Measurements from ENCODE around the gene AGXT2. TPM values are rescaled to one million over a fixed set of nuclear protein-coding genes. Genes with fewer than 3 reads are reported as not detected.

AGXT2 gene
- total RNA-seq, 1 experiment from 2014 or later, result not detected

- Histone ChIP-seq H3T11ph (ENCODE audit: low read length) (no peak overlapping the region), H3K27me3 (ENCODE audit: insufficient read depth, low read length) (no peaks in the 10 kb centered on the region), H2BK120ac (ENCODE audit: low read depth, low read length, poor library complexity, severe bottlenecking) (no peak overlapping the region), H3K18ac (ENCODE audit: insufficient read length, low read depth, low read length) (no peak overlapping the region), H4K5ac (ENCODE audit: insufficient read length, low read depth, low read length) (no peak overlapping the region), H3K27ac (ENCODE audit: insufficient read length, low read depth, low read length) (no peak overlapping the region), H3K9me3 (ENCODE audit: control insufficient read depth, low read depth, low read length) (no peaks in the 10 kb centered on the region), H2AK5ac (ENCODE audit: insufficient read length, low read length) (no peak overlapping the region), H3K56ac (ENCODE audit: insufficient read length, low read depth, low read length) (no peak overlapping the region), H3K4ac (ENCODE audit: low read depth, low read length) (no peak overlapping the region), H2BK12ac (ENCODE audit: insufficient read length, low read depth, low read length) (no peak overlapping the region), H2AFZ (ENCODE audit: low read length) (no peak overlapping the region), H3K79me1 (ENCODE audit: insufficient read depth, low read depth, low read length, poor library complexity, severe bottlenecking) (no peaks in the 10 kb centered on the region), H3K14ac (ENCODE audit: insufficient read depth, low read length) (no peak overlapping the region), H4K20me1 (ENCODE audit: control insufficient read depth, insufficient read depth, insufficient read length) (no peaks in the 10 kb centered on the region), H3K79me2 (ENCODE audit: insufficient read depth, low read length) (no peaks in the 10 kb centered on the region), H3K4me2 (ENCODE audit: insufficient read depth, insufficient read length, low read length) (no peak overlapping the region), H3K9ac (ENCODE audit: extremely low read depth, insufficient read length, low read length) (no peak overlapping the region), H2BK20ac (ENCODE audit: low read depth, low read length, poor library complexity, severe bottlenecking) (no peak overlapping the region), H3K4me1 (ENCODE audit: insufficient read depth, low read length) (peaks cover 3% of the 10 kb centered on the region; the same call in 1 of the 2 replicates), H4K91ac (ENCODE audit: insufficient read length, low read depth, low read length) (no peak overlapping the region), H2BK5ac (ENCODE audit: insufficient read length, low read length) (no peak overlapping the region), H3K23ac (ENCODE audit: insufficient read length, low read depth, low read length) (no peak overlapping the region), H2BK15ac (ENCODE audit: low read depth, low read length) (no peak overlapping the region), H4K8ac (replicated peaks; ENCODE audit: insufficient read length, low read depth, low read length) (no peak overlapping the region), H3K23me2 (ENCODE audit: insufficient read length, low read depth, low read length, poor library complexity, severe bottlenecking) (no peaks in the 10 kb centered on the region)
- Mint-ChIP-seq H3K27me3 (ENCODE audit: low read depth) (no peaks in the 10 kb centered on the region), H3K27ac (no peak overlapping the region), H3K9me3 (no peaks in the 10 kb centered on the region), H3K4me1 (peaks cover 10 to 20% of the 10 kb centered on the region in 2 experiments), H3K36me3 (ENCODE audit: insufficient read depth in 1 of 3, low read depth in 3 of 3) (no peaks in the 10 kb centered on the region), H3K4me3 (no peak overlapping the region)
- no peak for DNase-seq
- TF ChIP-seq CTCF (conservative IDR thresholded peaks at IDR 0.05), result no peak
- WGBS (ENCODE audit: extremely low coverage, insufficient read length, low lambda C conversion rate), result no CpG with 5 or more reads among the region's 4 CpGs
Measured at GRCh38 chr5:35052838-35053237, 5.1 kb upstream of the AGXT2 start.

All from H9 (cell line).